HUES6 (cell line): ENCODE measurements around the gene MS4A6A.

ENCODE experiments used
- H3K27ac ChIP-seq: 2 replicates; pipeline ENCODE4 v1.7.0; 2013; ENCODE audit warnings: low read depth, mild to moderate bottlenecking, low read length, inconsistent platforms
- H3K27me3 ChIP-seq: 2 replicates; pipeline ENCODE4 v1.6.1; 2013; ENCODE audit warnings: low read length; ENCODE audit not compliant: control insufficient read depth, insufficient read depth
- H3K36me3 ChIP-seq: 2 replicates; pipeline ENCODE4 v1.6.1; 2013; ENCODE audit warnings: low read length; ENCODE audit not compliant: control insufficient read depth, insufficient read depth
- H3K4me1 ChIP-seq: 2 replicates; pipeline ENCODE4 v1.6.1; 2013; ENCODE audit warnings: low read length; ENCODE audit not compliant: control insufficient read depth, insufficient read depth
- H3K4me3 ChIP-seq: 2 replicates; pipeline ENCODE4 v1.5.1; 2013; ENCODE audit warnings: low read depth, low read length
- H3K9ac ChIP-seq: one replicate; pipeline ENCODE4 v1.6.1; 2013; ENCODE audit warnings: mild to moderate bottlenecking, low read length
- H3K9me3 ChIP-seq: 2 replicates; pipeline ENCODE4 v1.6.1; 2013; ENCODE audit warnings: low read depth, low read length; ENCODE audit not compliant: control insufficient read depth, insufficient read depth

The MS4A6A gene

GRCh38 chr11:60183591-60184205 lies 815 bp upstream of the MS4A6A start:
- Histone ChIP-seq H3K4me3 (no peak overlapping the region), H3K36me3 (no peaks in the 10 kb centered on the region), H3K9me3 (peaks cover 2% of the 10 kb centered on the region; the same call in 1 of the 2 replicates), H3K4me1 (peaks cover 3% of the 10 kb centered on the region; the same call in 1 of the 2 replicates), H3K9ac (no peak overlapping the region), H3K27ac (no peak overlapping the region), H3K27me3 (no peaks in the 10 kb centered on the region)

GRCh38 chr11:60175860-60176275 lies 7.0 kb downstream of the MS4A6A start:
- Histone ChIP-seq H3K27ac (no peak overlapping the region), H3K4me3 (no peak overlapping the region), H3K9ac (no peak overlapping the region), H3K9me3 (0 out of 2 replicates have a peak, but pooled peaks cover 5% of the 10 kb centered on the region), H3K4me1 (no peaks in the 10 kb centered on the region), H3K36me3 (no peaks in the 10 kb centered on the region), H3K27me3 (no peaks in the 10 kb centered on the region)

GRCh38 chr11:60172011-60172410 lies 10.9 kb downstream of the MS4A6A start:
- Histone ChIP-seq H3K4me3 (no peak overlapping the region), H3K36me3 (no peaks in the 10 kb centered on the region), H3K27me3 (no peaks in the 10 kb centered on the region), H3K9me3 (peaks cover 36% of the 10 kb centered on the region), H3K27ac (no peak overlapping the region), H3K9ac (no peak overlapping the region), H3K4me1 (no peaks in the 10 kb centered on the region)

- H3K9ac ChIP-seq: no peak overlapping the region
- H3K4me1 ChIP-seq: no peaks in the 10 kb centered on the region
- H3K27me3 ChIP-seq: no peaks in the 10 kb centered on the region
- H3K4me3 ChIP-seq: no peak overlapping the region
- no peaks in the 10 kb centered on the region for H3K36me3 ChIP-seq
- H3K9me3 ChIP-seq: peaks cover 36% of the 10 kb centered on the region
- H3K27ac ChIP-seq: no peak overlapping the region
Measured at GRCh38 chr11:60170566-60170965, 12.3 kb downstream of the MS4A6A start.

GRCh38 chr11:60169264-60169915 lies 13.5 kb downstream of the MS4A6A start:
- peaks cover 40% of the 10 kb centered on the region for H3K9me3 ChIP-seq
- no peaks in the 10 kb centered on the region for H3K36me3 ChIP-seq
- no peak overlapping the region for H3K4me3 ChIP-seq
- H3K27ac ChIP-seq: no peak overlapping the region
- no peak overlapping the region for H3K9ac ChIP-seq
- H3K4me1 ChIP-seq: no peaks in the 10 kb centered on the region
- no peaks in the 10 kb centered on the region for H3K27me3 ChIP-seq

- peaks cover 40% of the 10 kb centered on the region for H3K9me3 ChIP-seq
- no peak overlapping the region for H3K9ac ChIP-seq
- H3K4me1 ChIP-seq: no peaks in the 10 kb centered on the region
- H3K27me3 ChIP-seq: no peaks in the 10 kb centered on the region
- no peaks in the 10 kb centered on the region for H3K36me3 ChIP-seq
- H3K4me3 ChIP-seq: no peak overlapping the region
- no peak overlapping the region for H3K27ac ChIP-seq
Measured at GRCh38 chr11:60168306-60168705, 14.6 kb downstream of the MS4A6A start.

- Histone ChIP-seq H3K4me1 (no peaks in the 10 kb centered on the region), H3K36me3 (no peaks in the 10 kb centered on the region), H3K9ac (no peak overlapping the region), H3K27ac (no peak overlapping the region), H3K27me3 (no peaks in the 10 kb centered on the region), H3K9me3 (peaks cover 36% of the 10 kb centered on the region), H3K4me3 (no peak overlapping the region)
Measured at GRCh38 chr11:60165951-60166350, 16.9 kb downstream of the MS4A6A start.

- Histone ChIP-seq H3K9me3 (peaks cover 32% of the 10 kb centered on the region), H3K4me3 (no peak overlapping the region), H3K36me3 (no peaks in the 10 kb centered on the region), H3K9ac (no peak overlapping the region), H3K4me1 (no peaks in the 10 kb centered on the region), H3K27me3 (no peaks in the 10 kb centered on the region), H3K27ac (no peak overlapping the region)
Measured at GRCh38 chr11:60165538-60165937, 17.3 kb downstream of the MS4A6A start.

- Histone ChIP-seq H3K9ac (no peak overlapping the region), H3K4me3 (no peak overlapping the region), H3K9me3 (peaks cover 23% of the 10 kb centered on the region), H3K27ac (no peak overlapping the region), H3K27me3 (no peaks in the 10 kb centered on the region), H3K4me1 (no peaks in the 10 kb centered on the region), H3K36me3 (no peaks in the 10 kb centered on the region)
Measured at GRCh38 chr11:60164550-60165075, 18.3 kb downstream of the MS4A6A start.

GRCh38 chr11:60161766-60162165 lies 21.1 kb downstream of the MS4A6A start:
- H3K4me1 ChIP-seq: no peaks in the 10 kb centered on the region
- no peaks in the 10 kb centered on the region for H3K27me3 ChIP-seq
- H3K9me3 ChIP-seq: peaks cover 3% of the 10 kb centered on the region; the same call in 1 of the 2 replicates
- H3K4me3 ChIP-seq: no peak overlapping the region
- H3K36me3 ChIP-seq: no peaks in the 10 kb centered on the region
- no peak overlapping the region for H3K9ac ChIP-seq
- H3K27ac ChIP-seq: no peak overlapping the region

- Histone ChIP-seq H3K4me3 (no peak overlapping the region), H3K27ac (no peak overlapping the region), H3K27me3 (no peaks in the 10 kb centered on the region)
Measured at GRCh38 chr11:60161107-60161506, 21.8 kb downstream of the MS4A6A start.

More at GRCh38 chr11:60161107-60161506, 21.8 kb downstream of the MS4A6A start:
- Histone ChIP-seq H3K4me1 (no peaks in the 10 kb centered on the region), H3K9ac (no peak overlapping the region), H3K9me3 (peaks cover 3% of the 10 kb centered on the region; the same call in 1 of the 2 replicates), H3K36me3 (no peaks in the 10 kb centered on the region)
